Subcutaneous abdominal adipose tissue (tissue), 5 donors: ENCODE data around the gene TRIM52.
A peak's percentile ranks its signal among the peaks of the same experiment; 100 is the strongest.
"Not testable (repeated sequence)": the region's sequence is repeated elsewhere in the genome, so short reads cannot be mapped to it uniquely, and the experiment has no call there.

Experiments used
- H3K27ac ChIP-seq: one replicate; pipeline ENCODE4 v1.7.0; 2013; ENCODE audit warnings: low read depth, mild to moderate bottlenecking, inconsistent platforms, low read length, moderate library complexity
- H3K27me3 ChIP-seq, 5 donors: one replicate each; pipeline ENCODE4 v1.7.0; 2013; ENCODE audit warnings: low read length in 5 of 5, inconsistent platforms in 1 of 5; ENCODE audit not compliant: control insufficient read depth in 5 of 5, insufficient read depth in 4 of 5
- H3K36me3 ChIP-seq, 5 donors: one replicate each; pipeline ENCODE4 v1.7.0; 2013; ENCODE audit warnings: low read length in 5 of 5; ENCODE audit not compliant: control insufficient read depth in 5 of 5, insufficient read depth in 5 of 5
- H3K4me1 ChIP-seq, 5 donors: one replicate each; pipeline ENCODE4 v1.7.0; 2013; ENCODE audit warnings: low read length in 5 of 5, mild to moderate bottlenecking in 3 of 5, moderate library complexity in 1 of 5; ENCODE audit not compliant: control insufficient read depth in 5 of 5, insufficient read depth in 5 of 5
- H3K4me3 ChIP-seq, 5 donors: one replicate each; pipeline ENCODE4 v1.7.0; 2013; ENCODE audit warnings: low read length in 5 of 5, low read depth in 1 of 5
- H3K9ac ChIP-seq, 5 donors: one replicate each; pipeline ENCODE4 v1.7.0; 2013; ENCODE audit warnings: low read length in 5 of 5, mild to moderate bottlenecking in 4 of 5, moderate library complexity in 3 of 5
- H3K9me3 ChIP-seq, 5 donors: one replicate each; pipeline ENCODE4 v1.7.0; 2013; ENCODE audit warnings: low read length in 5 of 5; ENCODE audit not compliant: control insufficient read depth in 5 of 5
- donor health status: healthy.
- donor health status: healthy.
- donor health status: healthy.
- donor health status: healthy.
- donor health status: healthy.

Gene TRIM52

GRCh38 chr5:181260720-181261319 is at the start of gene TRIM52:
Gene TRIM52 (minus strand): TSS chr5:181261143. CDS start chr5:181260813, 330 bp downstream.
- no peaks in the 10 kb centered on the region for H3K9me3 ChIP-seq
- H3K27me3 ChIP-seq: no peaks in the 10 kb centered on the region
- H3K4me1 ChIP-seq: peaks cover 16 to 49% (median 47%) of the 10 kb centered on the region in 5 donors
- H3K4me3 ChIP-seq: peak within 1 kb of the TSS; percentile 95 to 100 (median 99)
- H3K9ac ChIP-seq: peak within 1 kb of the TSS; percentile 88 to 100 (median 100)
- H3K36me3 ChIP-seq: peaks cover 0 to 11% (median 9%) of the 10 kb centered on the region in 5 donors
- H3K27ac ChIP-seq: peak within 1 kb of the TSS; percentile 98

GRCh38 chr5:181287331-181287730 is 26.4 kb upstream of the TRIM52 start:
- H3K4me3 ChIP-seq, H3K4me1 ChIP-seq, H3K36me3 ChIP-seq, H3K27ac ChIP-seq, H3K9me3 ChIP-seq, H3K9ac ChIP-seq, H3K27me3 ChIP-seq: not testable (repeated sequence)

- not testable (repeated sequence) for H3K9ac ChIP-seq, H3K27ac ChIP-seq, H3K36me3 ChIP-seq, H3K27me3 ChIP-seq, H3K4me3 ChIP-seq, H3K4me1 ChIP-seq, H3K9me3 ChIP-seq
Observed at GRCh38 chr5:181285962-181286705, 25.2 kb upstream of the TRIM52 start.

DNA sequence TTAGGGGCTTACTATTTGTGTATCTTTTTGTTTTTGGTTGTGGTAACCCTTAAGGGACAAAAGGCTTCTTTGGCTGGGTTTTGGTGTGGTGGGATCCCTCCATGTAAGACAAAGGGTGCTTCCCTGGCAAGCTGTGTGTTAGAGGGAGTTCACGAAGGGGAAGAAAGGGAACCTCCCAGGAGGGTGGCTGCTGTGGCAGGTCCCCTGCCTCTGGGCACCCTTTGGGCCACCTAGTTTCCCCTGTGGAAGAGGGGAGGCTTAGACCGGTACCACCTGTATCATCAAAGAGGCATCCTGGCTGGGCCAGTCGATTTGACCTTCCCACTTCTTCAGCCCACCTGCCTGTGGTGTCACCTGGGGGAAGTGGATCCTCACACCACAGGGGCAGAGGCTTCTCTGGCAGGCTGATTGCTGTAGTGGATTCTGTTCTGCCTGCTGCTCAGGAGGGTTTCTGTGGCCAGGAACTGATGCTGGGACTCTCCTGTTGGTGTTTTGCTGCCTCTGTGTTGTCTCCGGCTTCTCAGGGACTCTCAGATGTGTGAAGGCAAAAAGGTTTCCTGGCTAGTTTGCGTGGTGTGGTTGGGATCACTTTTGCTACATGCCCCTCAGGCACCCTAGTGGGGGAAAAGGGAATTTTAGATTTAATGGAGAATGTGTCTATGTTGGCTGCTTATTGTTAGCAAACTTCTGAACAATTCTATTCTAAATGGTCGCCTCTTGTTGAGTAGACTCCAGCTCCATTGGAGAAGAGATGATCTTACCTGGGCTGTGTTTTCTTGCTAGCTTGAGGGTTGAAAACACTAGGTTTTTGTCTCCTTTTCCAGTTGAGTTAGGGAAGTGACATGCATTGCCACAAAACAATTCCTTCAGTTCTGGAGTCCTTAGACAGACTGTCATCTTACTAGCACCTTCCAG is 23.2 kb upstream of the TRIM52 start:
- H3K36me3 ChIP-seq, H3K4me3 ChIP-seq, H3K27ac ChIP-seq, H3K27me3 ChIP-seq, H3K4me1 ChIP-seq, H3K9ac ChIP-seq, H3K9me3 ChIP-seq: not testable (repeated sequence)

DNA sequence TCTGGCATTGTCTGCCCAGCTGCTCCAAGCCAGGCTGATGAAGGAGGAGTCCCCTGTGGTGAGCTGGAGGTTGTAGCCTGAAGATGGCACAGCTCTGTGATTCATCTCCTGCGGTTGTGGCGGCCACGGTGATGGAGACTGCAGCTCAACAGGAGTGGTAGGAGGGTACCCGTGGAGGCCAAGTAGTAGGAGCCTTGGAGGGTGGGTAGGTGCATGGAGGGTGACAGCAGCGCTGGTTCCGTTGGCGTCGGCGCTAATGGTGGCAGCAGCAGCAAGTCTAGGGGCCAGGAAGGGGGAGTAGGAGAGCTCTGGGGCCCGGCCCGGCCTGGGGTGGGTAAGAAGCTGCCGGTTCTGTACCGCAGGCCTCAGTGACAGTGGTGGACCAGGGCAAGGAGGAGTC is 22.4 kb upstream of the TRIM52 start:
- Histone ChIP-seq H3K9ac (no peak overlapping the region), H3K4me1 (no peaks in the 10 kb centered on the region)

GRCh38 chr5:181282874-181283273 is 21.9 kb upstream of the TRIM52 start:
- Histone ChIP-seq H3K27ac (no peak overlapping the region), H3K36me3 (no peaks in the 10 kb centered on the region), H3K27me3 (no peaks in the 10 kb centered on the region), H3K4me1 (no peaks in the 10 kb centered on the region), H3K4me3 (no peak overlapping the region), H3K9me3 (no peaks in the 10 kb centered on the region), H3K9ac (no peak overlapping the region)

More for the DNA sequence above, 22.4 kb upstream of the TRIM52 start:
- H3K36me3 ChIP-seq: no peaks in the 10 kb centered on the region
- no peaks in the 10 kb centered on the region for H3K9me3 ChIP-seq
- H3K4me3 ChIP-seq: no peak overlapping the region
- no peak overlapping the region for H3K27ac ChIP-seq
- H3K27me3 ChIP-seq: no peaks in the 10 kb centered on the region

DNA sequence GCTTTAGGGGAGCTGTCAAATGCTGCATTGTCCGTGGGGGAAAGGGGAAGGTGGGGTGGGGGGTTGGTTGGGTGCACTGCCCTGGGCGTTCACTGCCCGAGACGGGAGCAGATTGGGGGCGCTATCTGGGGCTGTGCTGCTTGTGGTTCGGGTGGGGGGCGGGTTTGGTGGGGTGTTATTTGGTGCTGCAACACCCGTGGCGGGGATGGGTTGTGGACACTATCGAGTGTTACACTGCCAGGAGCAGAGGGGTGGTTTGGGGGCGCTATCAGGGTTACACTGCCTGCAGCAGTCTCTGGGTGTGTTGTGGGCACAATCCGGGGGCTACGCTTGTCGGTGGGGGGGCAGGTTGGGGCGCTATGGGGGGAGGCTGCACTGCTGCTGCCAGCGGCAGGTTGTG is 21.5 kb upstream of the TRIM52 start:
- not testable (repeated sequence) for H3K9ac ChIP-seq, H3K36me3 ChIP-seq, H3K27ac ChIP-seq, H3K9me3 ChIP-seq, H3K4me3 ChIP-seq, H3K27me3 ChIP-seq, H3K4me1 ChIP-seq

- Histone ChIP-seq H3K27ac (no peak overlapping the region), H3K4me3 (no peak overlapping the region), H3K27me3 (no peaks in the 10 kb centered on the region), H3K9ac (no peak overlapping the region), H3K9me3 (no peaks in the 10 kb centered on the region), H3K36me3 (no peaks in the 10 kb centered on the region), H3K4me1 (no peaks in the 10 kb centered on the region)
Observed at GRCh38 chr5:181281984-181282316, 21.0 kb upstream of the TRIM52 start.

- no peaks in the 10 kb centered on the region for H3K27me3 ChIP-seq
- H3K4me1 ChIP-seq: no peaks in the 10 kb centered on the region
- no peaks in the 10 kb centered on the region for H3K36me3 ChIP-seq
- no peak overlapping the region for H3K9ac ChIP-seq
- H3K27ac ChIP-seq: no peak overlapping the region
- no peak overlapping the region for H3K4me3 ChIP-seq
- H3K9me3 ChIP-seq: no peaks in the 10 kb centered on the region
Observed at GRCh38 chr5:181281077-181281983, 20.4 kb upstream of the TRIM52 start.
